PC-9 (cell line): ENCODE measurements around the gene ATP8B2.

Experiments
- EZH2 ChIP-seq: fragments of 200-600 bp; sonication (generic); IDR thresholded peaks from 2 replicates; pipeline ENCODE4 v1.8.0; 2017; ENCODE audit warnings: antibody characterized with exemption, low read depth
- TF ChIP-seq, protein P1 (sequence below): fragments of 200-600 bp; sonication (generic); conservative IDR thresholded peaks from 2 replicates; pipeline ENCODE4 v1.6.1; 2017; ENCODE audit warnings: mixed run types, antibody characterized with exemption, mild to moderate bottlenecking, moderate library complexity

DNA sequence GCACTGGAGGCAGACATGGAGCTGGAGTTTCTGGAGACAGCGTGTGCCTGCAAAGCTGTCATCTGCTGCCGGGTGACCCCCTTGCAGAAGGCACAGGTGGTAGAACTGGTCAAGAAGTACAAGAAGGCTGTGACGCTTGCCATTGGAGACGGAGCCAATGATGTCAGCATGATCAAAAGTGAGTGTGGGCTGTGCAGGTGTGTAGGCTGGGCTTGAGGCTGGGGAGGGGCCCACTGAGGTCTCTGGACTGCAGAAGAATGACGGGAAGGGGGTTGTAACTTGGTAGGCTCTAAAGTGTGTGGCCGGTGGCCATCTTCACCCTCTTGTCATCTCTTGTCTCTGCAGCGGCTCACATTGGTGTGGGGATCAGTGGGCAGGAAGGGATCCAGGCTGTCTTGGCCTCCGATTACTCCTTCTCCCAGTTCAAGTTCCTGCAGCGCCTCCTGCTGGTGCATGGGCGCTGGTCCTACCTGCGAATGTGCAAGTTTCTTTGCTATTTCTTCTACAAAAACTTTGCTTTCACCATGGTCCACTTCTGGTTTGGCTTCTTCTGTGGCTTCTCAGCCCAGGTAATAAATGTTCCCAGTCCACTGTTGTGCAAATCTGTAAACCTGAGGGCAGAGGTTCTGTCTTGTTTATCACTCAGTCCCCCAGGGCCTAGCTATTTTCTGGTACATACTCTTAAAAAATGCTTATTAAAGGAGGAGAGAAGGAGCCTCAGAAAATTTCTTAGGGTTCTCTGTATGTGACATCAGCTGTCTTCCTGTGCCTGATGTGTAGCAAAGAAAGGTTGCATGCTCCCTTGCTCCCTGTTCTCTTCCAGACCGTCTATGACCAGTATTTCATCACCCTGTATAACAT, 19.9 kb downstream of the ATP8B2 start:
- TF ChIP-seq, protein P1, sequence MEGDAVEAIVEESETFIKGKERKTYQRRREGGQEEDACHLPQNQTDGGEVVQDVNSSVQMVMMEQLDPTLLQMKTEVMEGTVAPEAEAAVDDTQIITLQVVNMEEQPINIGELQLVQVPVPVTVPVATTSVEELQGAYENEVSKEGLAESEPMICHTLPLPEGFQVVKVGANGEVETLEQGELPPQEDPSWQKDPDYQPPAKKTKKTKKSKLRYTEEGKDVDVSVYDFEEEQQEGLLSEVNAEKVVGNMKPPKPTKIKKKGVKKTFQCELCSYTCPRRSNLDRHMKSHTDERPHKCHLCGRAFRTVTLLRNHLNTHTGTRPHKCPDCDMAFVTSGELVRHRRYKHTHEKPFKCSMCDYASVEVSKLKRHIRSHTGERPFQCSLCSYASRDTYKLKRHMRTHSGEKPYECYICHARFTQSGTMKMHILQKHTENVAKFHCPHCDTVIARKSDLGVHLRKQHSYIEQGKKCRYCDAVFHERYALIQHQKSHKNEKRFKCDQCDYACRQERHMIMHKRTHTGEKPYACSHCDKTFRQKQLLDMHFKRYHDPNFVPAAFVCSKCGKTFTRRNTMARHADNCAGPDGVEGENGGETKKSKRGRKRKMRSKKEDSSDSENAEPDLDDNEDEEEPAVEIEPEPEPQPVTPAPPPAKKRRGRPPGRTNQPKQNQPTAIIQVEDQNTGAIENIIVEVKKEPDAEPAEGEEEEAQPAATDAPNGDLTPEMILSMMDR, result peak; percentile 61
- no peak for TF ChIP-seq EZH2
